Measurements from ENCODE around the gene DGKD.
"Not testable (repeated sequence)": the region's sequence is repeated elsewhere in the genome, so short reads cannot be mapped to it uniquely, and the experiment has no call there.

The DGKD gene

GRCh38 chr2:233358335-233358734 lies 4.0 kb downstream of the DGKD start:
- no peak overlapping the region for H3K4me3 ChIP-seq (ENCODE audit: low read depth, low read length)
- DNase-seq (ENCODE audit: low read depth): no peak

DNA sequence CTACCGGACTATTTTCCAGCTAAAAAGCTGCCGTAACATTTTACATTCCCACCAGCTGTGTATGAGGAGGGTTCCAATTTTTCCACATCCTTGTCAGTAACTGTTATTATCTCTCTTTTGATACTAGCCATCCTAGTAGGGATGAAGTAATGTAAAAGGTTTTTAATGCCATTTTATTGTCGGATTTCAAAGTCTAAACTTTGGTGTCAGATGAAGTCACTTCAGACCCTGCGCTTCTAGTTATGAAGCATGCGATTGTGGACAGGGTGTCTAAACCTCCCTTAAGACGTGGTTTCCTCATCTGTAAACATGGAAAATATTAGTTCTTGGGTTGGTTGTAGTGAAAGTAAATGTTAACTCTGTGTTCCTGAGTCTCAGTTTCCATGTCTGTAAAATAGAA lies 4.7 kb downstream of the DGKD start:
- H3K4me3 ChIP-seq (ENCODE audit: low read depth, low read length): no peak overlapping the region
- DNase-seq (ENCODE audit: low read depth): no peak

DNA sequence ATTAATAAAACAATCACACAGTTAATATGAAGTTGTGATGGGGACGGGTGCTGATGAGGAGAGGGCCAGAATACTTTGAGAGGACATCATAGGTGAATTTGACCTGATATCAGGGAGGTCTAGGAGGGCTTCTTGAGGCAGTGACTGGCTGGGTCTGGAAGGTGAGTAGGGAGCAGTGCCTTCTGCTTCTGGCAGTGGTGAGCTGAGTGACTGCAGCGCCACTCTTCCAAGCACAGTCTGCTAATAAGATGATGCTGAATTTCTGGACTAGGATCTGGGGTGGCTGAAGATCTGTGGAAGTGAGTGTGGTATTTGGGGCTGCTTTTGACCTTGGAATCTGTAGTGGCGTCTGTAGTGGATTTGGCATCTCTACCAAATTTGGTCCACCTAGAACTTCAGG lies 5.5 kb downstream of the DGKD start:
- DNase-seq (ENCODE audit: low read depth): no peak
- no peak overlapping the region for H3K4me3 ChIP-seq (ENCODE audit: low read depth, low read length)

GRCh38 chr2:233360771-233361176 lies 6.5 kb downstream of the DGKD start:
- no peak overlapping the region for H3K4me3 ChIP-seq (ENCODE audit: low read depth, low read length)
- no peak for DNase-seq (ENCODE audit: low read depth)

DNA sequence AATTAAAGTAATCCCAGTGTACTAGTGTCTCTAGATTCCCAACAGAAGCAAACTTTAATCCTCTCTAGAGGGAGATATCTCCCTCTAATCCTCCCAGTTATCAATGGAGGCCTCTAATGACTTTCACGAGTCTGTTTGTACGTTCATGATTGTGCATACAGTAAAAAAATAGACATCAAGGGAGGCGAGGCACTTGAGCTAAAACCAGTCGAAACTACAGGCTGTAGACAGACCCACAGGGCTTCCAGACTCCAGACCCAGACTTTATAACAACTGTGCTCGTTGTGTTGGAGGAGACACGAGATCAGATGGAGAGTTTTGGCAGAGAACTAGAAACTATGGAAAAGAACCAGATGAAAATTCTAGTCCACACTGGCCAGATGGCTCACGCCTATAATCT lies 7.0 kb downstream of the DGKD start:
- DNase-seq (ENCODE audit: low read depth): no peak
- no peak overlapping the region for H3K4me3 ChIP-seq (ENCODE audit: low read depth, low read length)

DNA sequence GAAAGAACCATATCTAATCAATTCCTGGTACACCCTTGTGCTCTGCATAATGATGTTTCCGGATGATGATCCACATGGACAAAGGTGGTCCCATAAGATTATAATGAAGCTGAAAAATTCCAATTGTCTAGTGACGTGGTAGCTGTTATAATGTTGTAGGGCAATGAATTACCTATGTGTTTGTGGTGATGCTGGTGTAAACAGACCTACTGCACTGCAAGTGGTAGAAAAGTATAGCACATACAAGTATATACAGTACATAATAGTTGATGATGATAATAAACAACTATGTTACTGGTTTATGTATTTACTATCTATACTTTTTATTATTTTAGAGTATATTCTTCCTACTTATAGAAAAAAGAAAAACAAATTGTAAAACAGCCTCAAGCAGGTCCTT lies 8.4 kb downstream of the DGKD start:
- no peak for DNase-seq (ENCODE audit: low read depth)
- no peak overlapping the region for H3K4me3 ChIP-seq (ENCODE audit: low read depth, low read length)

- H3K4me3 ChIP-seq (ENCODE audit: low read depth, low read length): no peak overlapping the region
- no peak for DNase-seq (ENCODE audit: low read depth)
Measured at GRCh38 chr2:233363744-233364235, 9.5 kb downstream of the DGKD start.

DNA sequence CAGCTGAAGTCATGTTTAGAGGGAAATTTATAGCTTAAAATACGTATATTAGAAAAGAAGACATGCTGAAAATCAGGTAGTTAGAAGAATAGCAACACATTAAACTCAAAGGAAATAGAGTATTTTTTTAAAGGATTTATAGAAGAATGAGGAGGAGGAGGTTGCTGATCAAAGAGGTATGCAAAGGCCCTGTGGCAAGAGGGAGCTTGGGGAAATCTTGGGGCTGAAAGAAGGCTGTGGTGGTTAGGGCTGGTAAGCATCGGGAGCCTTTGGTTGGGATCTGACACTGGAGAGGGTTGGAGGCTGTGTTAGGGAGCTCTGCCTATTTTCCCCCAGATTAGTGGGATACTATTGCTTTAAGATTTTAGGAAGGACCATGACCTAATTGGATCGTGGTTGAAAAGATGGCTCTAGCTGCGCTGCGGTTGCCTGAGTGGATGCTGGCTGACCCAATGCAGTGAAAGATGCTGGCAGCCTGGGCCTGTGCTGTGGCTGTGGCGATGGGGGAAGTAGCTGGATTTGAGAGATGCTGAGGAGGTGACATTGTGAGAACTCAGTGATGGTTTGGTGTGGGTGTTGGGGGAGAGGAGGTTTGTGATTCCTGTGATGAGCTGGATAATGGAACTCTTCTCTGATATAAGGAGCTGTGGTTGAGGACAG lies 11.7 kb downstream of the DGKD start:
- no peak for DNase-seq (ENCODE audit: low read depth)

GRCh38 chr2:233367586-233367985 lies 13.3 kb downstream of the DGKD start:
- no peak for DNase-seq (ENCODE audit: low read depth)
- H3K4me3 ChIP-seq (ENCODE audit: low read depth, low read length): no peak overlapping the region

More for the DNA sequence above, 11.7 kb downstream of the DGKD start:
- H3K4me3 ChIP-seq (ENCODE audit: low read depth, low read length): no peak overlapping the region

DNA sequence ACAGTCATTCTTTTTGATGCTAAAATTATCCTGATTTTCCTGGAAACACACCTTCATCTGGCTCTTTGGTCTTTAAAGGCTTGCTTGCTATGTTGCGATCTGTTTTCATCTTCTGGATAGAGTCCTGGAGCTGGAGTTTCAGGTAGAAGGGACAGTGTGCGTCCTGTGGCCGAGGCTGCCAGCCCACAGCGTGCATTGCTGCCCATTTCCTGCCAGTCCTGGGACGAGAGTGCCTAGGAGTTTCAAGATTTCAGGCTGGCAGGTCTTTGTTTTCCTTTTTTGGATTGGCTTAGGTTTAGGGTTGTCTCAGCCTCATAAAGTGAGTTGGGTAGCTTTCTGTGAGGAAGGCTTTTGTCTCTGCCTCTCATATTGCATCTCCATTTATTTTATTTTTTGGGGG lies 14.5 kb downstream of the DGKD start:
- DNase-seq (ENCODE audit: low read depth): no peak
- H3K4me3 ChIP-seq (ENCODE audit: low read depth, low read length): no peak overlapping the region

GRCh38 chr2:233369462-233369861 lies 15.2 kb downstream of the DGKD start:
- no peak overlapping the region for H3K4me3 ChIP-seq (ENCODE audit: low read depth, low read length)
- DNase-seq (ENCODE audit: low read depth): no peak

DNA sequence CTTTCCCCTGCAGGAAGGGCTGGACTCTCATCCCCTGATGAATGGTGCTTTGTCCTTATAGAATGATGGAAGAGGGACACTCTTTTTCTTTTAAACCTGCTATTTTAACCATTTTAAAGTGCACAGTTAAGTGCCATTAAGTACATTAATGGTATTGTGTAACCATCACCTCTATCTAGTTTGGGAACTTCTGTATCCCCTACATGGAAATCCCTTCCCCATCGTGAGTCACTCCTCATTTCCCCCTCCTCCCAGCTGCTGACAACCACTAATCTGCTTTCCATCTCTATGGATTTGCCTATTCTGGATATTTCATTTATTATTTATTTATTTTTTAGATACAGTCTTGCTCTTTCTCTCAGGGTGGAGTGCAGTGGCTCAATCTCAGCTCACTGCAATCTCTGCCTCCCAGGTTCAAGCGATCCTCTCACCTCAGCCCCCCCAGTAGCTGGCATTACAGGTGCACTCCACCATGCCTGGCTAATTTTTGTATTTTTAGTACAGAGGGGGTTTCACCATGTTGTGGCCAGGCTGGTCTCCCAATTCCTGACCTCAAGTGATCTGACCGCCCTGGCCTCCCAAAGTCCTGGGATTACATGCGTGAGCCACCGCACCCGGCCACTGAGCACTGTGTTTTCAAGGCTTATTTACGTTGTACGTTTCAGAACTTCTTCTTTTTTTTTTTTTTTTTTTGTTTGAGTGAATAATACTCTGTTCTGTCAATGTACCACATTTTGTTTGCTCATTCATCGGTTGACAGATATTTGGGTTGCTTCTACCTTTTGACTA lies 15.8 kb downstream of the DGKD start:
- no peak for DNase-seq (ENCODE audit: low read depth)
- no peak overlapping the region for H3K4me3 ChIP-seq (ENCODE audit: low read depth, low read length)

- H3K4me3 ChIP-seq (ENCODE audit: low read depth, low read length): no peak overlapping the region
- DNase-seq (ENCODE audit: low read depth): no peak
Measured at GRCh38 chr2:233371641-233372040, 17.3 kb downstream of the DGKD start.

DNA sequence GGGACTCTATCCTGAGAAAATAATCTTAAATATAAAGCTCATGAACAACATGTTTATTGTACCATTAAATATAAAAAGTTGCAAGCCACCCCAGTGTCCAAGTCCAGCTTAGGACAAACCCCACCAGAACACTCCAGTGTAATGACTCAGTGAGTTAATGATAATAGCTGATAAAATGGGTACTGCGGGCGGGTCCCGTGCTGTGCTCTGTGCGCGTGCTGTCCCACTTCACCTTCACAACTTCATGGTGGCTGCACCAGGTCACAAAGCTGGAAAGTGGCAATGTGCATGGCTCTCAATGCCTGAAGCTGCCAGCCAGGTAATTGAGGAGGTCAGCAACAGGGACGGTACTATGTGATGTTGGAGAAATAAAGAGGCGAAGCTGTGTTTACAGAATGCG lies 18.6 kb downstream of the DGKD start:
- DNase-seq (ENCODE audit: low read depth): no peak
- H3K4me3 ChIP-seq (ENCODE audit: low read depth, low read length): no peak overlapping the region

- no peak for DNase-seq (ENCODE audit: low read depth)
Measured at GRCh38 chr2:233373316-233373715, 19.0 kb downstream of the DGKD start.

DNA sequence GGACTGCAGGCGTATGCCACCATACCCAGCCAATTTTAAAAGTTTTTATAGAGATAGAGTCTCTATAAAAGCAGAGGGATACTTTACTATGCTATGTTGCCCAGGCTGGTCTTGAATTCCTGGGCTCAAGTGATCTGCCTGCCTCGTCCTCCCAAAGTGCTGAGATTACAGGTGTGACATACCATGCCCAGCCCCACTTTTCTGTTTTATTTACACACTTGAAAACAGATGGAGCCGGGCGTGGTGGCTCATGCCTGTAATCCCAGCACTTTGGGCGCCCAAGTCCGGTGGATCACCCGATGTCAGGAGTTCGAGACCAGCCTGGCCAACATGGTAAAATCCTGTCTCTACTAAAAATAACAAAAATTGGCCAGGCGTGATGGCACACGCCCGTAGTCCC lies 20.5 kb downstream of the DGKD start:
- DNase-seq (ENCODE audit: low read depth); H3K4me3 ChIP-seq (ENCODE audit: low read depth, low read length): not testable (repeated sequence)

More at GRCh38 chr2:233373316-233373715, 19.0 kb downstream of the DGKD start:
- no peak overlapping the region for H3K4me3 ChIP-seq (ENCODE audit: low read depth, low read length)

DNA sequence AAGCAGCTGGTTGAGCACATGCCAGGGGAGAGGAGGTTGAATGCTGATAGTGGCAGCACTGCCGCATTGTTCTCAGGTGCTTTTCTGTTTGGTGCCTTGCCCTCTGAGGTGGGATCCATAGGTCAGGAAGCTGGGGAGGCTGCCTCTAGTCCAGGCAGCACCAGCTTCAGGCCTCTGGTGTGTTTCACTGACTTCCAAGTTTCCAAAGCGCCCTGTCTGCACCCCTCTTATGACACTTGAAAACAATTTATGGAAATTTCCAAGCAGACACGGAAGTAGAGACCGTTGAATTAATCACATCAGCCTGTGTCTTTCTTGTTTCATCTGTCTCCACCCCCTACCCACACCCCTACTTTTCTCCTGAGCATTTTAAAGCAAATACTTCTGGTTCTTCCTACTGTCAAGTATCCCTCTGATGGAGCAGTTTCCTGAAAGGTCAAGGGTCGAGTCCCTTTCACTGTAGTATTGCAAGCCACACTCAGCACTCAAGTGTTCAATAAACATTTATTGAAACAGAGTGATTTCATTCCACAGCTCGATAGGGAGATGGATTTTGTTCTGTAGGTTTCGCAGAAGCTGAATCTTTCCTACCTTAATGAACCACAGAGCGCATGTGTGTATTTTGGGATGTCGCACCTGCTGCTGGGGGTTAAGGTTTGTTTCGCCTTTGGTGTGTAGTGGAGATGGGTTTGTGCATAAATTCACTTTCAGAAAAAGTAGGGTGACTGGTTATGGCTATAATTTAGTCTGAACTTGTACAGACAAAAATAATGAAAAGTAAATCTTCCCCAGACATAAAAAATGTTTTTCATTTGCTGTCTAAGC lies 21.4 kb downstream of the DGKD start:
- DNase-seq (ENCODE audit: low read depth): no peak
- no peak overlapping the region for H3K4me3 ChIP-seq (ENCODE audit: low read depth, low read length)

DNA sequence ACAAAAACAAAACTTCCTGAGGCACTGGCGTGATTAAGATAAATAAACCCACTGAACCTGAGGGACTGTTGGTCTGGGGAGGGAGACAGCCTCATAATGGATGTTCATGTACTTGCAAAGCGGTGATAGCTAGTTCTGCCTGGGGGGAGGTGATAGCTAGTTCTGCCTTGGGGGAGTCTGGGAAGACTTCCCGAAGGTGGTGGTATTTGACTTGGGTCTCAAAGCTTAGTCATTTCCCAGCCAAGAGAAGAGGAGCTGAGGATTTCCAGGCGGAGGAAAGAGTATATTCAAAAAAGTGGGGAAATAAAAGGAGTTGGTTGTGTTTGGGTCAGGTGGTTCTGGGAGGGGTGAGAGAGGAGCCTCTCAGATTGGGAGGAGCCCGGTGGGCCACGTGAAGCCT lies 24.7 kb downstream of the DGKD start:
- H3K4me3 ChIP-seq (ENCODE audit: low read depth, low read length): no peak overlapping the region
- no peak for DNase-seq (ENCODE audit: low read depth)

- no peak for DNase-seq (ENCODE audit: low read depth)
- H3K4me3 ChIP-seq (ENCODE audit: low read depth, low read length): no peak overlapping the region
Measured at GRCh38 chr2:233379441-233379840, 25.1 kb downstream of the DGKD start.

Data from skeletal muscle cell (primary cell).